Suprapubic skin (tissue), 4 donors: Measurements from ENCODE around the gene BUD13. TPM values are rescaled to one million over a fixed set of nuclear protein-coding genes. Genes with fewer than 3 reads are reported as not detected.
A peak's percentile ranks its signal among the peaks of the same experiment; 100 is the strongest.

Experiments used
- DNase-seq, 2 donors: peaks; one replicate each; pipeline ENCODE4 v3.0.0-alpha.2; 2019; ENCODE audit warnings: low spot score in 2 of 2
- H3K27ac ChIP-seq: fragments of 200-600 bp; sonication (generic); one replicate; pipeline ENCODE4 v1.5.1; 2019
- H3K27me3 ChIP-seq: fragments of 200-600 bp; sonication (generic); one replicate; pipeline ENCODE4 v1.5.1; 2019
- H3K36me3 ChIP-seq: fragments of 200-600 bp; sonication (generic); one replicate; pipeline ENCODE4 v1.5.1; 2019
- H3K4me1 ChIP-seq: fragments of 200-600 bp; sonication (generic); one replicate; pipeline ENCODE4 v1.5.1; 2019
- H3K4me3 ChIP-seq: fragments of 200-600 bp; sonication (generic); one replicate; pipeline ENCODE4 v1.5.1; 2019; ENCODE audit warnings: mild to moderate bottlenecking
- H3K9me3 ChIP-seq: fragments of 200-600 bp; sonication (generic); one replicate; pipeline ENCODE4 v1.5.1; 2019
- EP300 ChIP-seq: sonication (generic); formaldehyde crosslinking; IDR thresholded peaks from one replicate; pipeline ENCODE4 v1.6.1; 2017; ENCODE audit warnings: antibody characterized with exemption
- POLR2A ChIP-seq, 2 donors: fragments of 450-650 bp; IDR thresholded peaks; one replicate each; pipeline ENCODE4 v1.6.1; 2017; ENCODE audit warnings: antibody characterized with exemption in 2 of 2, mild to moderate bottlenecking in 2 of 2, moderate library complexity in 2 of 2
- POLR2AphosphoS5 ChIP-seq, 3 donors: sonication (generic); formaldehyde crosslinking; IDR thresholded peaks; one replicate each; pipeline ENCODE4 v1.6.1; 2017; ENCODE audit warnings: antibody characterized with exemption in 3 of 3
- WGBS: methylation state at CpG from one replicate; pipeline ENCODE4 v1.1.5; 2018; 5-methylcytosine and 5-hydroxymethylcytosine counted together
- total RNA-seq, 4 donors: library from RNA; depleted of rRNA; stranded (reverse); fragments of >200 nt; gene quantifications; one replicate each; pipeline ENCODE4 v1.1.0, GENCODE V29; 2016
- TF ChIP-seq, protein P1 (sequence below), 2 donors: fragments of 200-600 bp in 1 of 2; fragments of 450-650 bp in 1 of 2; sonication (generic) in 1 of 2; IDR thresholded peaks; one replicate each; pipeline ENCODE4 v1.5.1; 2016 to 2019; ENCODE audit warnings: antibody characterized with exemption in 2 of 2, mild to moderate bottlenecking in 1 of 2, moderate library complexity in 1 of 2

Gene BUD13
- total RNA-seq, 4 donors from 2014 or later = 11.5 to 19.4 (median 14.3) TPM

DNA sequence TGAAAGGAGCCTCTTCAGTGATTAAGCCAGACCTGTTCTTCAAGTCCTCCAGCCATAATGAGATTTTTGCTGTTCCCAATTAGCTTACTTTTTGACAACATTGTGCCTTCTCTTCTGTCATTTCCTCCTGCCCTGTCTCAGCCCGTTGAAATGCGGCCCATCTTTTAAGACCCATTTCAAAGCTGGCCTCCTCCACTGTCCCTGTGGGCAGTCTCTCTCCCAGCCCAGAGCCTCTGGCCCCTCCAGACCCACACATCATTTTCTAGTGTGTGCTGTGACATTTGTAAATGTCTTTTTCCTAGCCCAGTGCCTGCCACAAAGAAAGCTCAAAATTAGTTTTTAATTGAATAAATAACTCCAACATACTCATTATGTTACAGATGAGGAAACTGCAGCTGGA lies 70.9 kb downstream of the BUD13 start:
- Histone ChIP-seq H3K36me3 (no peaks in the 10 kb centered on the region), H3K4me1 (peaks cover 6% of the 10 kb centered on the region), H3K9me3 (no peaks in the 10 kb centered on the region), H3K27ac (no peak overlapping the region), H3K27me3 (peaks cover 4% of the 10 kb centered on the region), H3K4me3 (no peak overlapping the region)
- 32% methylated on average over 2 of the region's 2 CpGs for WGBS
- TF ChIP-seq, protein P1, sequence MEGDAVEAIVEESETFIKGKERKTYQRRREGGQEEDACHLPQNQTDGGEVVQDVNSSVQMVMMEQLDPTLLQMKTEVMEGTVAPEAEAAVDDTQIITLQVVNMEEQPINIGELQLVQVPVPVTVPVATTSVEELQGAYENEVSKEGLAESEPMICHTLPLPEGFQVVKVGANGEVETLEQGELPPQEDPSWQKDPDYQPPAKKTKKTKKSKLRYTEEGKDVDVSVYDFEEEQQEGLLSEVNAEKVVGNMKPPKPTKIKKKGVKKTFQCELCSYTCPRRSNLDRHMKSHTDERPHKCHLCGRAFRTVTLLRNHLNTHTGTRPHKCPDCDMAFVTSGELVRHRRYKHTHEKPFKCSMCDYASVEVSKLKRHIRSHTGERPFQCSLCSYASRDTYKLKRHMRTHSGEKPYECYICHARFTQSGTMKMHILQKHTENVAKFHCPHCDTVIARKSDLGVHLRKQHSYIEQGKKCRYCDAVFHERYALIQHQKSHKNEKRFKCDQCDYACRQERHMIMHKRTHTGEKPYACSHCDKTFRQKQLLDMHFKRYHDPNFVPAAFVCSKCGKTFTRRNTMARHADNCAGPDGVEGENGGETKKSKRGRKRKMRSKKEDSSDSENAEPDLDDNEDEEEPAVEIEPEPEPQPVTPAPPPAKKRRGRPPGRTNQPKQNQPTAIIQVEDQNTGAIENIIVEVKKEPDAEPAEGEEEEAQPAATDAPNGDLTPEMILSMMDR (IDR thresholded peaks at IDR 0.05) = no peak
- TF ChIP-seq EP300 (no peak), POLR2A (IDR thresholded peaks at IDR 0.05) (no peak), POLR2AphosphoS5 (IDR thresholded peaks at IDR 0.05) (no peak)
- no peak for DNase-seq

DNA sequence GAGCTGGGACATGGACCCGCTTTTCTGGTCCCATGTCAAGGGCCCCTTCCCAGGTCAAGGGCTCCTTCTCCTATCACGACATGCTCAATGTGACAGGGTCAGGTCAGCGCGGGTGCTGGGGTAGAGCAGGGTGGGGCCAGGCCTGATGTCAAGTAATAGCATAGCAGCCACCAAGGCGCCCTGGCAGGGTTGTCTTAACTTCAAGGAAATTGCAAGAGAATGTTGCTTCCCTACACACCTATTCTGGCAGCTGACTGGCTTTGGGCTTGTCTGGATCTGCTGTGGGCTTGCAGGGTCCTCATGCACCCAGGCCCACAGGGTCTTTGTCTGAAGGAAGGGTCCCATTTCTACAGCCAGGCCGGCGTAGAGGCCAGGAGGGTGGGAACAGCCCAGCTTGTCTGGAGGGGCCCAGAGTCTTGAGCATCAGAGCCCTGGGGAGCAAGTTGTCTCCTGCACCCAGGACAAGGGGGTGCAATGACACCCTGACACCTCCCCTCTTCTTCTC lies 71.4 kb downstream of the BUD13 start:
- Histone ChIP-seq H3K4me3 (no peak overlapping the region), H3K4me1 (peaks cover 10% of the 10 kb centered on the region), H3K36me3 (no peaks in the 10 kb centered on the region), H3K9me3 (no peaks in the 10 kb centered on the region), H3K27me3 (no peaks in the 10 kb centered on the region), H3K27ac (no peak overlapping the region)
- TF ChIP-seq POLR2AphosphoS5 (IDR thresholded peaks at IDR 0.05) = no peak
- no peak for TF ChIP-seq EP300
- TF ChIP-seq, protein P1 (IDR thresholded peaks at IDR 0.05) = no peak
- TF ChIP-seq POLR2A (IDR thresholded peaks at IDR 0.05) = no peak
- 73% methylated on average over 7 of the region's 7 CpGs for WGBS
- peak; percentile 47 to 54 for DNase-seq

DNA sequence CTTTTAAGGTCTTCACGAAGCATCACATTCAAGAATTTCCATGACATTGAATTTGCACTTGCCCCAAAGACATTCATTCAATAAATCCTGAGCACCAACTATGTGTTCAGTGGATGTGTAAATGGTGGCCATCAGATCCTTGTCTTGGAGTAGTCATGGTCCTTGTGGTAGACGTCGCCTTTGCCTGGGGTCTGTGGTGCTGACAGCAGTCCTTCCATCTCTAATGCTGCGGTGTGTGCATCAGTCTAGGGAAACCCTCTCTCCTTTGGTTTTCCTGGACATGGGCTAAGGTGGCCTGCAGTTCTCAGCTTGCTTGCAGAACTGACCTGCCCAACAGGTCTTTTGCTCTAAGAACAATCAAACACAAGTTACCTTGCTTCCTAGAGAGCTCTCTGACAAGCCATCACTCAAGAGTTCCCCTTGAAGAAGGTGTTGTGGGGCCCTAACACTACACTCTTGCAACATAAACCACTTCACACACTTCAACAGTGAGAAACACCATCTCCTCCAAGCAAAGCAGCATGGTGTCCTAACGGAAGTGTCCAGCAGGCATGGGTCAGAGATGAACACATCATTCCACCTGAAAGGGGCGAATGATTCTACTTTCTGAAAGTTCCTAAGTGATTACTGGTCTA lies 72.1 kb downstream of the BUD13 start:
- Histone ChIP-seq H3K4me3 (no peak overlapping the region), H3K27me3 (peaks cover 6% of the 10 kb centered on the region), H3K9me3 (no peaks in the 10 kb centered on the region), H3K36me3 (no peaks in the 10 kb centered on the region), H3K4me1 (peaks cover 16% of the 10 kb centered on the region), H3K27ac (no peak overlapping the region)
- peak in 1 of 2 donors; percentile 40 for DNase-seq
- no peak for TF ChIP-seq EP300
- TF ChIP-seq POLR2AphosphoS5 (IDR thresholded peaks at IDR 0.05) = no peak
- TF ChIP-seq POLR2A (IDR thresholded peaks at IDR 0.05) = no peak
- TF ChIP-seq, protein P1 (IDR thresholded peaks at IDR 0.05) = no peak
- 98% methylated on average over 6 of the region's 6 CpGs for WGBS

Other genes starting within 250 kb of the BUD13 start
- 10 to 100 TPM; 25.4 to 48.7 (median 36.8) TPM for gene ZPR1, start 15.0 kb upstream of the BUD13 start, total RNA-seq
- under 1 TPM in 1 of 4 donors, not detected in 3; 0.72 TPM for gene APOA5, start 18.9 kb upstream of the BUD13 start, total RNA-seq
- 1 to 10 TPM in 2 of 4 donors, under 1 TPM in 1, not detected in 1; 0.34 to 3.9 (median 2.3) TPM for gene APOA4, start 50.3 kb upstream of the BUD13 start, total RNA-seq
- 10 to 100 TPM in 1 of 4 donors, 1 to 10 TPM in 1, not detected in 2; 2.6 to 36.5 TPM for gene APOC3, start 56.9 kb upstream of the BUD13 start, total RNA-seq
- 10 to 100 TPM in 1 of 4 donors, 1 to 10 TPM in 2, not detected in 1; 1.2 to 11.6 (median 2.9) TPM for gene APOA1, start 64.6 kb upstream of the BUD13 start, total RNA-seq